GM13976 (cell line): ENCODE measurements around the gene SGCA.

Source experiments
- DNase-seq: peaks from one replicate; pipeline ENCODE4 v3.0.0; 2012; ENCODE audit warnings: low spot score
- CTCF ChIP-seq: IDR thresholded peaks from 2 replicates; pipeline ENCODE4 v1.5.1; 2012; ENCODE audit warnings: borderline replicate concordance, mild to moderate bottlenecking; ENCODE audit not compliant: insufficient read depth; ENCODE audit errors: extremely low read depth, missing control alignments, control extremely low read depth
- in situ Hi-C: fragments of 300-500 bp; cut with MboI; formaldehyde crosslinking; loops from one replicate; pipeline ENCODE4 v1.12.0; 2022; ENCODE audit warnings: low sequenced_read_pairs, mixed read lengths, inconsistent platforms; ENCODE audit not compliant: unreplicated experiment

Gene SGCA

GRCh38 chr17:50165867-50166517 lies at the start of gene SGCA:
Gene SGCA, plus strand, starts transcription at chr17:50166005. Its CDS starts 36 bp downstream, at chr17:50166041.
- DNase-seq: no peak
- in situ Hi-C loops: no loop called here
- TF ChIP-seq CTCF: no peak

- in situ Hi-C loops: no loop called here
- DNase-seq: peak; percentile 79
- TF ChIP-seq CTCF: peak; percentile 12
These were observed 48.4 kb upstream of the SGCA start for GRCh38 chr17:50117202-50118051.

GRCh38 chr17:50118076-50118827 lies 47.6 kb upstream of the SGCA start:
- DNase-seq: no peak
- in situ Hi-C loops: no loop called here
- TF ChIP-seq CTCF: no peak

DNA sequence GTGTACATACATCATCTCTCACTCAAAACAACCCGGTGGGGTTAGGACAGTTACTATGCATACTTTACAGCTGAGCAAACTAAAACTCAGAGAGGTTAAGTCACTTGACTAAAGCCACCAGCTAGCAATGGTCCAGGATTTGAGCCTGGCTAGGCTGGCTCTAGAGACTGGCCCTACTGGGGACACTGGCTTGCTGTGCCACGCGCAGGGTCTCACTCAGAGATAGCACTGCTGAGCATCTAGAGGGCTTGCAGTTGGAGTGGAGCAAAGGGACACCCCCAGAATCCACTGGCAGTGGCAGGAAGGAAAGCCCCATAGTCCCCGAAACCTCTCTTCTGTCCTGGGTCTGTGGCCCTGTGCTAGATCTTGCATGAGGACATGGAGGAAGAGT lies 47.0 kb upstream of the SGCA start:
- no peak for TF ChIP-seq CTCF
- in situ Hi-C loops: no loop called here
- DNase-seq: no peak

DNA sequence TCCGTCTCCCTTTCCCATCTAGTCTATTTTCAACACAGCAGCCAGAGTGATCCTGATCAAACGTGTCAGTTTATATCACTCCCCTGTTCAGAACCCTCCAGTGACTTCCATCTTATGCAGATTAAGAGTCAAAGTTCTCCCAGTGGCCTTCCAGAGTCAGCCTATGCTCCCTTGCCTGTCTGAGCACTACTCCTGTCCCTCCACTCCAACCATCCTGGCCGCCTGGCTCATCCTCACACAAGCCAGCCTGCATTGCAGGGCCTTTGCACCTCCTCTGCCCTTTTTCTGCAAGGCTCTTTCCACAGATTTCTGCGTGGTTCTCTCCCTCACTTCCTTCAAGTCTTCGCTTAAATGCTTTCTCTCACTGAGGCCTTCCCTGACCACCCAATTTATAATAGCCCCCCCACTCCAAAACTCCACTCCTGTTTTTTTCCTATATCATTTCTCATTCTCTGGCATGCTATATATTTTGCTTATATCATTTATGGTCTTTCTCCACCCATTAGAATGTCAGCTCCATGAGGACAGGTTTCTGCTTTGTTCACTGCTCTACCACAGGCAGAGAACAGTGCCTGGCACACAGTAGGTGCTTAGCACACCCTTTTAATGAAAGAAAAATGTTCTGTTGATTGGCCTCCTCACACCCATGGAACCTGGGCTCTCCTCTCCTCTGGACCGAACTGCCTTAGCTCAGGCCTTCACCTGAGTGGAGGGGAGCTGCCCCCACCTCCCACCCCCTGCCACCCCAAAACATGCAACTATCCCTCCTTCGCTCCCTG lies 45.1 kb upstream of the SGCA start:
- TF ChIP-seq CTCF: no peak
- in situ Hi-C loops: no loop called here
- no peak for DNase-seq

GRCh38 chr17:50122945-50123344 lies 42.9 kb upstream of the SGCA start:
- no peak for TF ChIP-seq CTCF
- in situ Hi-C loops: no loop called here
- DNase-seq: no peak
